Progenitor cell of endocrine pancreas (in vitro differentiated cells): Measurements from ENCODE around the gene NOCT. TPM values are rescaled to one million over a fixed set of nuclear protein-coding genes. Genes with fewer than 3 reads are reported as not detected.

ENCODE experiments used
- DNase-seq: peaks from one replicate; pipeline ENCODE4 v3.0.0; 2021; ENCODE audit warnings: low spot score; ENCODE audit not compliant: unreplicated experiment
- H3K27ac Mint-ChIP-seq: 2 replicates; pipeline ENCODE4 v1.8.0; 2021; ENCODE audit warnings: mild to moderate bottlenecking, moderate library complexity, mixed read lengths
- H3K27me3 Mint-ChIP-seq: 2 replicates; pipeline ENCODE4 v1.8.0; 2021; ENCODE audit warnings: mixed read lengths
- H3K36me3 Mint-ChIP-seq: 2 replicates; pipeline ENCODE4 v1.8.0; 2022; ENCODE audit warnings: mixed read lengths; ENCODE audit not compliant: insufficient read depth
- H3K4me1 Mint-ChIP-seq: 2 replicates; pipeline ENCODE4 v1.8.0; 2021; ENCODE audit warnings: low read depth, mixed read lengths
- H3K4me3 Mint-ChIP-seq: 2 replicates; pipeline ENCODE4 v1.8.0; 2021; ENCODE audit warnings: low read depth, mild to moderate bottlenecking, moderate library complexity, mixed read lengths
- H3K9me3 Mint-ChIP-seq: 2 replicates; pipeline ENCODE4 v1.8.0; 2021; ENCODE audit warnings: low read depth, mixed read lengths
- CTCF ChIP-seq: fragments of 200-600 bp; sonication (generic); IDR thresholded peaks from one replicate; pipeline ENCODE4 v1.5.0; 2021; ENCODE audit warnings: antibody characterized with exemption, mild to moderate bottlenecking; ENCODE audit not compliant: unreplicated experiment
- total RNA-seq: library from RNA; stranded (reverse); gene quantifications from 2 replicates; pipeline ENCODE4 v1.2.1, GENCODE V29; 2021

The NOCT gene
- total RNA-seq, 1 donor from 2014 or later = 32.2 TPM

- H3K27me3 Mint-ChIP-seq = no peaks in the 10 kb centered on the region
- DNase-seq = no peak
- no peaks in the 10 kb centered on the region for H3K9me3 Mint-ChIP-seq
- H3K36me3 Mint-ChIP-seq = no peaks in the 10 kb centered on the region
- no peak overlapping the region for H3K4me3 Mint-ChIP-seq
- H3K4me1 Mint-ChIP-seq = peaks cover 4% of the 10 kb centered on the region
- no peak for TF ChIP-seq CTCF
- H3K27ac Mint-ChIP-seq = peak overlapping the region; percentile 8
Measured at GRCh38 chr4:138982754-138983153, 32.8 kb upstream of the NOCT start.

- Mint-ChIP-seq H3K36me3 (no peaks in the 10 kb centered on the region), H3K9me3 (no peaks in the 10 kb centered on the region), H3K4me3 (no peak overlapping the region), H3K27me3 (no peaks in the 10 kb centered on the region), H3K4me1 (peaks cover 2% of the 10 kb centered on the region), H3K27ac (no peak overlapping the region)
- no peak for TF ChIP-seq CTCF
- no peak for DNase-seq
Measured at GRCh38 chr4:138983690-138984089, 31.9 kb upstream of the NOCT start.

GRCh38 chr4:138984647-138985046, 30.9 kb upstream of the NOCT start:
- no peak for TF ChIP-seq CTCF
- Mint-ChIP-seq H3K4me1 (peaks cover 2% of the 10 kb centered on the region), H3K36me3 (no peaks in the 10 kb centered on the region), H3K27ac (no peak overlapping the region), H3K9me3 (no peaks in the 10 kb centered on the region), H3K27me3 (no peaks in the 10 kb centered on the region), H3K4me3 (no peak overlapping the region)
- no peak for DNase-seq

- DNase-seq = no peak
- Mint-ChIP-seq H3K36me3 (no peaks in the 10 kb centered on the region), H3K4me3 (no peak overlapping the region), H3K27me3 (no peaks in the 10 kb centered on the region), H3K4me1 (no peaks in the 10 kb centered on the region), H3K9me3 (no peaks in the 10 kb centered on the region), H3K27ac (no peak overlapping the region)
- no peak for TF ChIP-seq CTCF
Measured at GRCh38 chr4:138992676-138993075, 22.9 kb upstream of the NOCT start.

GRCh38 chr4:138996090-138996489, 19.5 kb upstream of the NOCT start:
- Mint-ChIP-seq H3K4me3 (no peak overlapping the region), H3K36me3 (no peaks in the 10 kb centered on the region), H3K9me3 (no peaks in the 10 kb centered on the region), H3K4me1 (no peaks in the 10 kb centered on the region), H3K27me3 (no peaks in the 10 kb centered on the region), H3K27ac (no peak overlapping the region)
- no peak for TF ChIP-seq CTCF
- DNase-seq = no peak
